T-cell (primary cell): ENCODE results near the gene CC2D2A. TPM values are rescaled to one million over a fixed set of nuclear protein-coding genes. Genes with fewer than 3 reads are reported as not detected.

Source experiments
- ATAC-seq, 4 experiments: fragments of 200-7000 bp in 3 of 4; fragments of 150-1000 bp in 1 of 4; cut with Tn5 transposase; replicated peaks in 1 of 4; 1 replicate in 3 of 4; 2 replicates in 1 of 4; pipeline ENCODE4 v1.10.0; 2021; ENCODE audit warnings: moderate library complexity in 3 of 4, mild to moderate bottlenecking in 2 of 4, moderate number of reproducible peaks in 1 of 4
- CTCF ChIA-PET, 2 donors: fragments of 300-600 bp; sonication (Branson Sonifier 250); formaldehyde crosslinking; loops; one replicate each; lab custom pipeline; 2022; ENCODE audit warnings: antibody characterized with exemption in 2 of 2; lab: Charles Lee
- POLR2A ChIA-PET, 2 donors: fragments of 300-600 bp; sonication (Branson Sonifier 250); formaldehyde crosslinking; loops; one replicate each; lab custom pipeline; 2022; ENCODE audit warnings: antibody characterized with exemption in 2 of 2; lab: Charles Lee
- DNase-seq, 35 experiments: peaks; one replicate each; pipeline versions ENCODE4 v3.0.0 to v3.0.0-alpha.2; 2013 to 2023
- H3K27ac ChIP-seq: one replicate; pipeline ENCODE4 v1.5.1; 2013; ENCODE audit warnings: low read length
- H3K27me3 ChIP-seq, 2 experiments: replicated peaks in 1 of 2; 1 replicate in 1 of 2; 2 replicates in 1 of 2; pipeline versions ENCODE4 v1.6.1 to v1.7.0; 2013; ENCODE audit warnings: low read length in 1 of 2, mixed read lengths in 1 of 2; ENCODE audit not compliant: control insufficient read depth in 2 of 2, insufficient read depth in 2 of 2; ENCODE audit errors: extremely low read depth in 1 of 2
- H3K36me3 ChIP-seq, 2 donors: 1 replicate in 1 of 2; 2 replicates in 1 of 2; pipeline versions ENCODE4 v1.6.1 to v1.7.0; 2013; ENCODE audit warnings: low read length in 1 of 2; ENCODE audit not compliant: control insufficient read depth in 2 of 2, insufficient read depth in 1 of 2; ENCODE audit errors: extremely low read depth in 1 of 2
- H3K4me1 ChIP-seq, 2 experiments: 1 replicate in 1 of 2; 2 replicates in 1 of 2; pipeline versions ENCODE4 v1.6.1 to v1.7.0; 2013; ENCODE audit warnings: low read length in 2 of 2, mixed read lengths in 1 of 2; ENCODE audit not compliant: insufficient read depth in 2 of 2, control insufficient read depth in 1 of 2; ENCODE audit errors: extremely low read depth in 1 of 2
- H3K4me3 ChIP-seq, 2 donors: 1 replicate in 1 of 2; 2 replicates in 1 of 2; pipeline versions ENCODE4 v1.5.1 to v1.7.0; 2013; ENCODE audit warnings: mild to moderate bottlenecking in 2 of 2, low read length in 1 of 2, moderate library complexity in 1 of 2; ENCODE audit not compliant: control insufficient read depth in 1 of 2; ENCODE audit errors: extremely low read depth in 1 of 2
- H3K9me3 ChIP-seq: 2 replicates; pipeline ENCODE4 v1.7.0; 2013
- H3K27ac Mint-ChIP-seq, 2 donors: one replicate each; pipeline ENCODE4 v1.8.0; 2020 to 2021; ENCODE audit warnings: mild to moderate bottlenecking in 2 of 2, mixed read lengths in 2 of 2
- H3K27me3 Mint-ChIP-seq, 2 donors: one replicate each; pipeline ENCODE4 v1.8.0; 2021 to 2022; ENCODE audit warnings: mixed read lengths in 2 of 2
- H3K36me3 Mint-ChIP-seq: one replicate; pipeline ENCODE4 v1.8.0; 2021; ENCODE audit warnings: mixed read lengths
- H3K4me1 Mint-ChIP-seq, 3 donors: one replicate each; pipeline ENCODE4 v1.8.0; 2020 to 2022; ENCODE audit warnings: mixed read lengths in 3 of 3, mild to moderate bottlenecking in 1 of 3
- H3K4me3 Mint-ChIP-seq, 3 donors: one replicate each; pipeline ENCODE4 v1.8.0; 2020 to 2022; ENCODE audit warnings: mild to moderate bottlenecking in 3 of 3, mixed read lengths in 3 of 3, moderate library complexity in 3 of 3
- H3K9me3 Mint-ChIP-seq, 3 donors: one replicate each; pipeline ENCODE4 v1.8.0; 2020 to 2022; ENCODE audit warnings: mixed read lengths in 3 of 3
- WGBS: methylation state at CpG from one replicate; pipeline ENCODE4 v1.1.5; 2013; ENCODE audit warnings: missing lambda C conversion rate; ENCODE audit not compliant: insufficient coverage; 5-methylcytosine and 5-hydroxymethylcytosine counted together
- total RNA-seq, 35 experiments: library from RNA in 6 of 35; stranded (reverse) in 6 of 35; fragments of 120-200 nt in 1 of 35; gene quantifications; one replicate each; pipeline versions ENCODE4 v1.2.1 to v1.2.4 and lab custom pipeline; 2013 to 2026

The CC2D2A gene
- 1 to 10 TPM in 1 of 5 donors, under 1 TPM in 4; 0.16 to 1.1 (median 0.40) TPM for total RNA-seq
- total RNA-seq (2013) = 0.37 TPM
- 0 to 0.41 (median 0.08) reads per million in 29 experiments for total RNA-seq (lab: John Stamatoyannopoulos, UW)

DNA sequence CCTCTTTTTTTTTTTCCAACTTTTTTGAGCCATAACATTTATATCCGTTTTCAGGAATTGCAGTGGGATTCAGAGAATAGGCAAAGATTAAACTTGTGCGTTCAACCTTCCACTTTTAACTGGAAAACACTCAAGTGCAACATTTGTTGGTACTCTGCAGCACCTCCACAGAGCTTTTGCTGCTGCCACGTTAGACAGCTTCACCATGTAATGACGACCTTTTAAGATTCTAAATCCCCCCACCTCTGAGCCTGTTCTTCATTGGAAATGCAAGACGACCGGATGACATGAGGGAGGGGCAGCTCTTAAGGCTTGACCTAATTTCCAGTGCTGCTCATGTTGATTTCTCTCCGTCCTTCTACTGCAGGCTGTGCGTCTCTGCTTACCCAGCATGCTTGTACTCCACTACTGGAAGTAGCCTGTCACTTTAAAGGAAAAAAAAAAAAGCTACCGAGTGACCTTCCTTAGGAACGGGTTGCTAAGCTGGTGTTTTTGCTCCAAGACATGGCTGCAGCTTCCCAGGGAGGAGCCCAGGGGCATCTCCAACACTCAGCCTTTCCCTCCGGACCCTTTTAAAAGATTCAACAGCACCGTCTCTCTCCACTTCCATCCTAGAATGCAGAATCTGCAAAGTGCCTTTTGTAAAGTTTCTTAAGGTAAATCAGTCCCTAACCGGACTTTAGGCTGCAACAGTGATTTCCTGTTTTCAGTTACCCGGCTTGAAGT, at the start of gene CC2D2A:
Gene CC2D2A (plus strand): TSS at position 481 of the 726 bp plus-strand sequence. CDS start 6,051 bp downstream, outside the sequence.
- peak within 1 kb of the TSS; percentile 27 to 64 for H3K4me3 ChIP-seq
- Mint-ChIP-seq H3K36me3 (no peaks in the 10 kb centered on the region), H3K4me1 (peaks cover 17 to 18% (median 17%) of the 10 kb centered on the region in 3 donors), H3K4me3 (peak within 1 kb of the TSS; percentile 43 to 69 (median 60)), H3K27me3 (peaks cover 6 to 8% of the 10 kb centered on the region in 2 donors), H3K27ac (no peak within 1 kb of the TSS), H3K9me3 (no peaks in the 10 kb centered on the region)
- DNase-seq (peak in 1 of 35 experiments; percentile 4), ATAC-seq (peak in 2 of 4 experiments; percentile 42 to 43)
- peaks cover 0 to 4% of the 10 kb centered on the region in 2 experiments for H3K27me3 ChIP-seq
- ChIA-PET POLR2A (interaction anchor here in 1 of 2 donors (0.5 to 0.6 kb wide), 3 partner anchors 11 to 884 kb away, joined by 3 to 4 read pairs (median 3); no protein-coding TSS in a partner anchor), CTCF (interaction anchor here (0.5 to 1.6 kb wide), 4 partner anchors 10 to 180 kb away, joined by 3 to 7 read pairs (median 4); no protein-coding TSS in a partner anchor)
- no peaks in the 10 kb centered on the region for H3K36me3 ChIP-seq
- WGBS = 29% methylated on average over 8 of the region's 14 CpGs
- peaks cover 0 to 8% of the 10 kb centered on the region in 2 experiments for H3K4me1 ChIP-seq
- H3K9me3 ChIP-seq = no peaks in the 10 kb centered on the region
- no peak within 1 kb of the TSS for H3K27ac ChIP-seq

DNA sequence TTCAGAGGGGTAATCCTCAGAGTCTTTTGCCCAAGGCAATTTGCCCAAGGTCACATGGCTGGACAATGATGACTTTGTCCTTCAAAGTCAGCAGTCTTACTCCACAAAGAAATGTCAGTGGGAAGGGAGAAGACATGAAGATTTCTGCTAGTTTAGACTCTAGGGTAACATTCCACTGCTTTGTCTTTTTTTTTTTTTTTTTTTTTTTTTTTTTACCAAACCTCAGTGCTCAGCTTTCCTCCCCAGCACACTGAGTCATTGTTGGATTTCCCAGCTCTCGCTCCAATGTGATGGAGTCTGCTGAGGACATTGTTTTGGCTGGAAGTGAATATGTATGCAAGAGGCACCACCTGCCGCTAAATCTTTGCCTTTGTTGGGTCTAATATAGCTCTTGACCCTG, 49.0 kb upstream of the CC2D2A start:
- Mint-ChIP-seq H3K27me3 (no peaks in the 10 kb centered on the region), H3K4me1 (peaks cover 5 to 15% (median 11%) of the 10 kb centered on the region in 3 donors), H3K4me3 (no peak overlapping the region), H3K36me3 (peaks cover 4% of the 10 kb centered on the region), H3K9me3 (peaks cover 0 to 5% (median 0%) of the 10 kb centered on the region in 3 donors), H3K27ac (no peak overlapping the region)
- Histone ChIP-seq H3K27me3 (no peaks in the 10 kb centered on the region), H3K9me3 (no peaks in the 10 kb centered on the region), H3K4me3 (no peak overlapping the region), H3K36me3 (no peaks in the 10 kb centered on the region), H3K27ac (no peak overlapping the region), H3K4me1 (no peaks in the 10 kb centered on the region)
- DNase-seq = no peak
- no peak for ATAC-seq
- ChIA-PET CTCF (interaction anchor here in 1 of 2 donors (0.6 kb wide), 1 partner anchor 11 kb away, joined by 3 read pairs; no protein-coding TSS in a partner anchor), POLR2A (no interaction called here)
- WGBS = no CpG with 5 or more reads among the region's 2 CpGs

- DNase-seq (no peak), ATAC-seq (no peak)
- Histone ChIP-seq H3K36me3 (no peaks in the 10 kb centered on the region), H3K4me1 (no peaks in the 10 kb centered on the region), H3K9me3 (no peaks in the 10 kb centered on the region), H3K27me3 (no peaks in the 10 kb centered on the region), H3K27ac (no peak overlapping the region), H3K4me3 (no peak overlapping the region)
- Mint-ChIP-seq H3K27me3 (peaks cover 0 to 1% of the 10 kb centered on the region in 2 donors), H3K9me3 (peaks cover 0 to 2% (median 0%) of the 10 kb centered on the region in 3 donors), H3K27ac (no peak overlapping the region), H3K4me1 (peaks cover 5 to 15% (median 7%) of the 10 kb centered on the region in 3 donors), H3K4me3 (no peak overlapping the region), H3K36me3 (peaks cover 2% of the 10 kb centered on the region)
- WGBS = 57% methylated on average over 5 of the region's 5 CpGs
- CTCF ChIA-PET = no interaction called here
- POLR2A ChIA-PET = no interaction called here
Observed at GRCh38 chr4:15423285-15423711, 46.4 kb upstream of the CC2D2A start.

DNA sequence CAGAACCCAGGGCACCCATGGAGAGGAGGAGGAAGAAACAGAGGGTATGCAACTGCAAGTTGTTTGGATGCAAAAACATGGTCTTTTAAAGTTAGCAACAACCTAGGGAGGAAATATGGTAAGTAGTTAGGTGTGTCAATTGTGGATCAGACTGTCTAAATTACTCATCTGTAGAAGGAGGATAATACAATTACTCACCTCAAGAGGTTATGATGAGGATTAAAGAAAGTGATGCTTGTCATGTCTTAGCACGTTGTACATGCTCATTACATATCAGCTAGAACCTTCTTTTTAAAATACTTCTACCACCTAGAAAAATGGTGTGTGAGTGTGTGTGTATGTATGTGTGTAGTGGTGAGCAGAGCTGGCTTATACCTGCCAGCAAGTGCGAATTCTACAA, 44.2 kb upstream of the CC2D2A start:
- no peak for ATAC-seq
- H3K4me1 ChIP-seq = no peaks in the 10 kb centered on the region
- no peaks in the 10 kb centered on the region for H3K9me3 ChIP-seq
- no peaks in the 10 kb centered on the region for H3K36me3 Mint-ChIP-seq
- ChIA-PET POLR2A (no interaction called here), CTCF (interaction anchor here in 1 of 2 donors (1.1 kb wide), 1 partner anchor 34 kb away, joined by 4 read pairs; no protein-coding TSS in a partner anchor)
- no peak overlapping the region for H3K4me3 ChIP-seq
- no peaks in the 10 kb centered on the region for H3K27me3 ChIP-seq
- H3K4me3 Mint-ChIP-seq = no peak overlapping the region
- no CpG with 5 or more reads among the region's 2 CpGs for WGBS
- H3K36me3 ChIP-seq = no peaks in the 10 kb centered on the region
- H3K9me3 Mint-ChIP-seq = no peaks in the 10 kb centered on the region
- H3K4me1 Mint-ChIP-seq = peaks cover 5 to 15% (median 7%) of the 10 kb centered on the region in 3 donors
- H3K27me3 Mint-ChIP-seq = peaks cover 0 to 1% of the 10 kb centered on the region in 2 donors
- no peak overlapping the region for H3K27ac ChIP-seq
- no peak overlapping the region for H3K27ac Mint-ChIP-seq
- no peak for DNase-seq

- DNase-seq (no peak), ATAC-seq (no peak)
- Mint-ChIP-seq H3K4me3 (no peak overlapping the region), H3K4me1 (peaks cover 5 to 15% (median 7%) of the 10 kb centered on the region in 3 donors), H3K36me3 (no peaks in the 10 kb centered on the region), H3K27ac (no peak overlapping the region), H3K27me3 (peaks cover 0 to 1% of the 10 kb centered on the region in 2 donors), H3K9me3 (no peaks in the 10 kb centered on the region)
- WGBS = no CpG with 5 or more reads among the region's 2 CpGs
- ChIA-PET CTCF (no interaction called here), POLR2A (no interaction called here)
- H3K9me3 ChIP-seq = no peaks in the 10 kb centered on the region
- H3K27ac ChIP-seq = no peak overlapping the region
- no peaks in the 10 kb centered on the region for H3K27me3 ChIP-seq
- H3K4me1 ChIP-seq = no peaks in the 10 kb centered on the region
- H3K36me3 ChIP-seq = no peaks in the 10 kb centered on the region
- H3K4me3 ChIP-seq = no peak overlapping the region
Observed at GRCh38 chr4:15427161-15427560, 42.5 kb upstream of the CC2D2A start.

GRCh38 chr4:15427701-15428100, 42.0 kb upstream of the CC2D2A start, which contains the start of gene C1QTNF7:
TSS of gene C1QTNF7 (plus strand) at chr4:15428033. CDS start at chr4:15435744, 7,711 bp downstream.
- POLR2A ChIA-PET = no interaction called here

More at GRCh38 chr4:15427701-15428100, 42.0 kb upstream of the CC2D2A start, which contains the start of gene C1QTNF7:
- no CpG with 5 or more reads among the region's 3 CpGs for WGBS
- no peak within 1 kb of the TSS for H3K4me3 Mint-ChIP-seq
- ATAC-seq = no peak
- no peak for DNase-seq
- no peaks in the 10 kb centered on the region for H3K36me3 ChIP-seq
- CTCF ChIA-PET = no interaction called here
- peaks cover 5 to 15% (median 7%) of the 10 kb centered on the region in 3 donors for H3K4me1 Mint-ChIP-seq
- no peaks in the 10 kb centered on the region for H3K36me3 Mint-ChIP-seq
- no peak within 1 kb of the TSS for H3K27ac ChIP-seq
- no peak within 1 kb of the TSS for H3K4me3 ChIP-seq
- no peaks in the 10 kb centered on the region for H3K4me1 ChIP-seq
- H3K27me3 Mint-ChIP-seq = peaks cover 0 to 1% of the 10 kb centered on the region in 2 donors
- H3K27me3 ChIP-seq = no peaks in the 10 kb centered on the region
- no peaks in the 10 kb centered on the region for H3K9me3 Mint-ChIP-seq
- no peak within 1 kb of the TSS for H3K27ac Mint-ChIP-seq
- no peaks in the 10 kb centered on the region for H3K9me3 ChIP-seq
